SK-N-SH (cell line): Measurements from ENCODE around the gene HK1.

Source experiments
- CTCF ChIP-seq: fragments of 200-600 bp; sonication (generic); IDR thresholded peaks from 2 replicates; pipeline ENCODE4 v1.6.1; 2017; ENCODE audit warnings: antibody characterized with exemption, mild to moderate bottlenecking, moderate library complexity
- ELF1 ChIP-seq: IDR thresholded peaks from 2 replicates; pipeline ENCODE4 v1.4.0; 2012
- FOXM1 ChIP-seq: IDR thresholded peaks from 2 replicates; pipeline ENCODE4 v1.4.0; 2012; ENCODE audit warnings: low read depth, mild to moderate bottlenecking
- MAX ChIP-seq: IDR thresholded peaks from 2 replicates; pipeline ENCODE4 v1.4.0; 2012; ENCODE audit warnings: low read depth
- PBX3 ChIP-seq: IDR thresholded peaks from 2 replicates; pipeline ENCODE4; 2012
- POLR2AphosphoS5 ChIP-seq: IDR thresholded peaks from 2 replicates; pipeline ENCODE4 v1.6.1; 2012; ENCODE audit warnings: low read depth, low read length
- REST ChIP-seq: IDR thresholded peaks from 2 replicates; pipeline ENCODE4 v1.6.1; 2012; ENCODE audit warnings: mild to moderate bottlenecking, low read depth, low read length, moderate library complexity
- TEAD4 ChIP-seq: IDR thresholded peaks from 2 replicates; pipeline ENCODE4 v1.4.0; 2012; ENCODE audit warnings: mild to moderate bottlenecking, borderline replicate concordance; ENCODE audit not compliant: insufficient read depth
- USF2 ChIP-seq: fragments of 150-350 bp; IDR thresholded peaks from 2 replicates; pipeline ENCODE4 v1.6.1; 2017; ENCODE audit warnings: antibody characterized with exemption, low read length, low read depth, borderline replicate concordance
- YY1 ChIP-seq: IDR thresholded peaks from 2 replicates; pipeline ENCODE4 v1.4.0; 2012; ENCODE audit warnings: low read depth, mild to moderate bottlenecking
- ZBTB33 ChIP-seq: IDR thresholded peaks from 2 replicates; pipeline ENCODE4 v1.4.0; 2012; ENCODE audit warnings: low read depth, borderline replicate concordance

- TF ChIP-seq CTCF (no peak), POLR2AphosphoS5 (no peak), YY1 (no peak), ELF1 (no peak), MAX (no peak), FOXM1 (no peak), TEAD4 (no peak), USF2 (no peak), PBX3 (no peak), REST (no peak), ZBTB33 (no peak)
Observed at GRCh38 chr10:69345890-69346474, 67.7 kb downstream of the HK1 start.
